ENCODE measurements around the gene BIRC5. TPM values are rescaled to one million over a fixed set of nuclear protein-coding genes. Genes with fewer than 3 reads are reported as not detected.
A peak's percentile ranks its signal among the peaks of the same experiment; 100 is the strongest.

BIRC5 gene
- polyA plus RNA-seq, 1 experiment = 15.3 TPM

GRCh38 chr17:78248051-78248914 is 34.2 kb downstream of the BIRC5 start:
- no peak overlapping the region for H3K27ac ChIP-seq (ENCODE audit: low read depth, low read length)
- H3K4me3 ChIP-seq (ENCODE audit: low read depth, low read length) = no peak overlapping the region
- CTCF ChIA-PET = interaction anchor here (0.5 to 2.7 kb wide), 3 partner anchors 7 to 522 kb away, joined by 3 to 12 read pairs (median 6); no protein-coding TSS in a partner anchor
- DNase-seq (ENCODE audit: low read depth, low spot score) = no peak
- H3K9me3 ChIP-seq (ENCODE audit: control insufficient read depth, insufficient read depth, low read length) = no peaks in the 10 kb centered on the region
- peaks cover 2% of the 10 kb centered on the region for H3K27me3 ChIP-seq (ENCODE audit: control insufficient read depth, insufficient read depth, low read length)
- TF ChIP-seq CTCF (IDR thresholded peaks at IDR 0.05; ENCODE audit: low read depth, low read length) = no peak
- POLR2A ChIA-PET = no interaction called here

GRCh38 chr17:78249074-78249817 is 35.2 kb downstream of the BIRC5 start:
- ChIA-PET CTCF (interaction anchor here (0.6 to 3.4 kb wide), 15 partner anchors 8 to 173 kb away, joined by 3 to 17 read pairs (median 5); partner anchors contain the start of genes AFMID and TK1), POLR2A (interaction anchor here (0.6 kb wide), 1 partner anchor 98 kb away, joined by 3 read pairs; no protein-coding TSS in a partner anchor)
- Histone ChIP-seq H3K27me3 (ENCODE audit: control insufficient read depth, insufficient read depth, low read length) (peaks cover 2% of the 10 kb centered on the region), H3K9me3 (ENCODE audit: control insufficient read depth, insufficient read depth, low read length) (no peaks in the 10 kb centered on the region), H3K27ac (ENCODE audit: low read depth, low read length) (no peak overlapping the region), H3K4me3 (ENCODE audit: low read depth, low read length) (no peak overlapping the region)
- no peak for TF ChIP-seq CTCF (IDR thresholded peaks at IDR 0.05; ENCODE audit: low read depth, low read length)
- DNase-seq (ENCODE audit: low read depth, low spot score) = no peak

- Histone ChIP-seq H3K27ac (ENCODE audit: low read depth, low read length) (no peak overlapping the region), H3K9me3 (ENCODE audit: control insufficient read depth, insufficient read depth, low read length) (no peaks in the 10 kb centered on the region), H3K27me3 (ENCODE audit: control insufficient read depth, insufficient read depth, low read length) (peaks cover 2% of the 10 kb centered on the region), H3K4me3 (ENCODE audit: low read depth, low read length) (no peak overlapping the region)
- no peak for DNase-seq (ENCODE audit: low read depth, low spot score)
- no peak for TF ChIP-seq CTCF (IDR thresholded peaks at IDR 0.05; ENCODE audit: low read depth, low read length)
- ChIA-PET CTCF (interaction anchor here (0.6 to 3.4 kb wide), 28 partner anchors 9 to 231 kb away, joined by 3 to 17 read pairs (median 4); partner anchors contain the start of genes AFMID and TK1), POLR2A (interaction anchor here (0.6 to 1.1 kb wide), 2 partner anchors 98 to 109 kb away, joined by 3 to 5 read pairs; no protein-coding TSS in a partner anchor)
Measured at GRCh38 chr17:78249818-78250806, 36.1 kb downstream of the BIRC5 start.

- H3K4me3 ChIP-seq (ENCODE audit: low read depth, low read length) = no peak overlapping the region
- peak; percentile 99 for TF ChIP-seq CTCF (IDR thresholded peaks at IDR 0.05; ENCODE audit: low read depth, low read length)
Measured at GRCh38 chr17:78250891-78251772, 37.1 kb downstream of the BIRC5 start.

More at GRCh38 chr17:78250891-78251772, 37.1 kb downstream of the BIRC5 start:
- DNase-seq (ENCODE audit: low read depth, low spot score) = peak; percentile 54
- Histone ChIP-seq H3K27ac (ENCODE audit: low read depth, low read length) (no peak overlapping the region), H3K9me3 (ENCODE audit: control insufficient read depth, insufficient read depth, low read length) (no peaks in the 10 kb centered on the region), H3K27me3 (ENCODE audit: control insufficient read depth, insufficient read depth, low read length) (peaks cover 2% of the 10 kb centered on the region)
- CTCF ChIA-PET = interaction anchor here (0.5 to 3.4 kb wide), 33 partner anchors 8 to 466 kb away, joined by 3 to 17 read pairs (median 4); partner anchors contain the start of gene TK1
- POLR2A ChIA-PET = interaction anchor here (0.8 to 1.1 kb wide), 2 partner anchors 108 to 109 kb away, joined by 3 to 5 read pairs; partner anchors contain the start of gene SOCS3
